Activated naive CD4-positive, alpha-beta T cell treated with anti-CD3 and anti-CD28 coated beads, Interleukin-2, amount 50 U/mL, for 72 hours (primary cell): Measurements from ENCODE around the gene SPHK1. TPM values are rescaled to one million over a fixed set of nuclear protein-coding genes. Genes with fewer than 3 reads are reported as not detected.

Experiments used
- ATAC-seq, 2 donors: fragments of 150-1000 bp; cut with Tn5 transposase; 2 replicates each; pipeline ENCODE4 v1.10.0; 2021; ENCODE audit warnings: mild to moderate bottlenecking in 2 of 2, moderate library complexity in 2 of 2
- DNase-seq, 2 donors: peaks; one replicate each; pipeline ENCODE4 v3.0.0; 2021 to 2022; ENCODE audit warnings: low spot score in 2 of 2
- H3K27ac Mint-ChIP-seq, 2 donors: one replicate each; pipeline ENCODE4 v1.8.0; 2022; ENCODE audit warnings: mild to moderate bottlenecking in 2 of 2, mixed read lengths in 2 of 2
- H3K36me3 Mint-ChIP-seq, 2 donors: one replicate each; pipeline ENCODE4 v1.8.0; 2022; ENCODE audit warnings: mixed read lengths in 2 of 2
- H3K9me3 Mint-ChIP-seq, 2 donors: one replicate each; pipeline ENCODE4 v1.8.0; 2022; ENCODE audit warnings: mixed read lengths in 2 of 2
- total RNA-seq, 2 donors: library from RNA; stranded (reverse); gene quantifications; one replicate each; pipeline ENCODE4 v1.2.3, GENCODE V29; 2022

SPHK1 gene
- total RNA-seq, 2 donors from 2014 or later = 7.1 to 11.9 TPM

DNA sequence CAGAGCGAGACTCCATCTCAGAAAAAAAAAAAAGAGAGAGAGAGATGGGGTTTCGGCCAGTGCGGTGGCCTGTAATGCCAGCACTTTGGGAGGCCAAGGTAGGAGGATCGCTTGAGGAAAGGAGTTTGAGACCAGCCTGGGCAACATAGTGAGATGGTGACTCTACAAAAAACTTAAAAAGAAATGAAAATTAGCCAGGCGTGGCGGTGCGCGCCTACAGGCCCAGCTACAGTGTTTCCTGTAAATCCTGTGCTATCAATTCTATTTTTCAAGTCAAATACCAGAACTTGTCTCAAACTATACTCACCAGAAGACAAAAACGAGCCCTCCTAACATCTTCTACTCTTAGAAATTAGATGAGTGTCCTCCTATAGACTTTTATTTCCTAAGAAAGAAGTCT lies 49.3 kb downstream of the SPHK1 start:
- no peaks in the 10 kb centered on the region for H3K36me3 Mint-ChIP-seq
- no peak overlapping the region for H3K27ac Mint-ChIP-seq
- ATAC-seq = no peak
- peak in 1 of 2 donors; percentile 14 for DNase-seq
- H3K9me3 Mint-ChIP-seq = no peaks in the 10 kb centered on the region

DNA sequence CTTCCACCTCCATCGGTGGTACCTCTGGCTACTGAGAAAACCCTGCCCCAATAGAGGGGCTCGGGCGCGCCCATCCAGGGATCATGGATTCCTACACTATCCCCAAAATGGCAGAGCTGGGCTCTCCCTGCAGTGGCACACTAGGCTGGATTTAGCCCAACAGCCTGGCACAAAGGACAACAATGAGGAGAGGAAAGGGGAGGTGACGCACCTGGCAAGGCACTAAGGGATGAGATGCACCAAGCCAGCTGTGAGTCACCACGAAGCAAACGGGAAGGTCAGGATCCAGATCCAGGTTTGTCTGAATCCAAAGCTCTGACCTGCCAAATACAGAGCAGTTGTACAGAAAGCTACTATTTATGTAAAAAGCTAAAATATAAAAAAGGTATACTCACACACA lies 50.5 kb downstream of the SPHK1 start:
- H3K9me3 Mint-ChIP-seq = no peaks in the 10 kb centered on the region
- no peak for ATAC-seq
- peak in 1 of 2 donors; percentile 43 for DNase-seq
- H3K36me3 Mint-ChIP-seq = no peaks in the 10 kb centered on the region
- H3K27ac Mint-ChIP-seq = no peak overlapping the region

DNA sequence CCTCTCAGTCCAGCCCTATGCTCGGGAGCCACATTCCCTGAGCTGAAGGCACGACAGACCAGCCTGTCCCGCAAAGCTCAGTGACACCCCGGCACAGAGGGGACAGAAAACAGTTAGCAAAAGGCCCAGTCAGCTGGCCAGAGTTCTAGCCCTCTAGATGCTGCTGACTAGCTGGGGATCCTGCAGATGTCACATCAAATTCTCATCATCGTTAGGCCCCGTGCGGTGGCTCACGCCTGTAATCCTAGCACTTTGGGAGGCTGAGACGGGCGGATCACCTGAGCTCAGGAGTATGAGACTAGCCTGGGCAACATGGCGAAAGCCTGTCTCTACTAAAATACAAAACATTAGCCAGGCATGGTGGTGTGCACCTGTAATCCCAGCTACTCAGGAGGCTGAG lies 51.3 kb downstream of the SPHK1 start:
- Mint-ChIP-seq H3K27ac (no peak overlapping the region), H3K36me3 (no peaks in the 10 kb centered on the region), H3K9me3 (no peaks in the 10 kb centered on the region)
- DNase-seq (peak in 1 of 2 donors; percentile 48), ATAC-seq (no peak)

Other genes with a start within 250 kb of the SPHK1 start
- gene FOXJ1, start 243.4 kb upstream of the SPHK1 start, total RNA-seq = under 1 TPM; 0.46 to 0.56 TPM
- 10 to 100 TPM; 22.0 to 35.1 TPM for gene RNF157, start 144.1 kb upstream of the SPHK1 start, total RNA-seq
- gene UBALD2, start 119.3 kb upstream of the SPHK1 start, total RNA-seq = 100 to 1,000 TPM; 262 to 294 TPM
- 1 to 10 TPM in 1 of 2 donors, under 1 TPM in 1; 0.46 to 1.8 TPM for gene QRICH2, start 76.3 kb upstream of the SPHK1 start, total RNA-seq
- gene PRPSAP1, start 30.7 kb upstream of the SPHK1 start, total RNA-seq = 10 to 100 TPM; 17.2 to 31.2 TPM
- gene UBE2O, start 68.5 kb downstream of the SPHK1 start, total RNA-seq = 10 to 100 TPM; 17.3 to 45.8 TPM
- gene AANAT, start 83.0 kb downstream of the SPHK1 start, total RNA-seq = not detected
- 10 to 100 TPM; 30.4 to 43.1 TPM for gene RHBDF2, start 116.8 kb downstream of the SPHK1 start, total RNA-seq
- not detected for gene CYGB, start 153.1 kb downstream of the SPHK1 start, total RNA-seq
- gene PRCD, start 155.4 kb downstream of the SPHK1 start, total RNA-seq = not detected
- not detected for gene ST6GALNAC2, start 201.3 kb downstream of the SPHK1 start, total RNA-seq